ENCODE results near the gene MTMR2. TPM values are rescaled to one million over a fixed set of nuclear protein-coding genes. Genes with fewer than 3 reads are reported as not detected.

The MTMR2 gene
- polyA plus RNA-seq, 2 of the 4 experiments (the other 2 are of a cell fraction): 22.2 to 28.7 TPM

DNA sequence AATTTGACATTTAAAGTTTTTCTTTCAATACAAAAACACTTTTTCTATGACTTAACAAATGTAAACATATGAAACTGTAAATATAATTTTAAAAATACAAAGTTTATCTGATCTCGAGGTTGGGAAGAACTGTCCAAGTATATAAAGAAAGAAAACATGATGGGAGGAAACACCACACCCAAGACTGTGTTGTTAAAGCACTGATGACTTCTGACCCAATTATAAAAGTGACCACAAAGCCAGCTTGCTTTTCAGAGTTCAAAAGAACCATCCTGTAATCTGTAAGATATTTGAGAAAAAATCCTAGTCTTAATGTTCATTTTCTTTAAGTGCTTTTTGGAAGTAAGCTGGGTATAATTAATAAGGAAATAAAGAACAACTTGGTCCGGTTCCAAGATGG lies 118.0 kb downstream of the MTMR2 start:
- WGBS (ENCODE audit: missing lambda C conversion rate): 61% methylated on average over 2 of the region's 2 CpGs
- FAIRE-seq (no peak), ATAC-seq (no peak), DNase-seq (ENCODE audit: low read depth in 1 of 2, low spot score in 1 of 2) (no peak)
- ChIA-PET CTCF (no interaction called here), POLR2A (no interaction called here)
- no peaks in the 10 kb centered on the region for H3K4me1 ChIP-seq
- H3K27ac ChIP-seq: no peak overlapping the region
- no peaks in the 10 kb centered on the region for H3K9me3 ChIP-seq
- no peak overlapping the region for H3K4me2 ChIP-seq
- TF ChIP-seq RAD21 (conservative IDR thresholded peaks at IDR 0.05 in 1 of 2, IDR thresholded peaks at IDR 0.05 in 1 of 2) (no peak), EHMT2 (IDR thresholded peaks at IDR 0.05; ENCODE audit: low read depth) (no peak), HOXA7 (CRISPR knock-in tag; IDR thresholded peaks at IDR 0.05) (no peak), ELK1 (IDR thresholded peaks at IDR 0.05; ENCODE audit: low read depth, low read length) (no peak), FOXS1 (CRISPR knock-in tag; IDR thresholded peaks at IDR 0.05) (no peak), CBX8 (IDR thresholded peaks at IDR 0.05) (no peak)
- TF ChIP-seq, protein P1, sequence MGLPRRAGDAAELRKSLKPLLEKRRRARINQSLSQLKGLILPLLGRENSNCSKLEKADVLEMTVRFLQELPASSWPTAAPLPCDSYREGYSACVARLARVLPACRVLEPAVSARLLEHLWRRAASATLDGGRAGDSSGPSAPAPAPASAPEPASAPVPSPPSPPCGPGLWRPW (IDR thresholded peaks at IDR 0.05): no peak
- TF ChIP-seq, protein P2, sequence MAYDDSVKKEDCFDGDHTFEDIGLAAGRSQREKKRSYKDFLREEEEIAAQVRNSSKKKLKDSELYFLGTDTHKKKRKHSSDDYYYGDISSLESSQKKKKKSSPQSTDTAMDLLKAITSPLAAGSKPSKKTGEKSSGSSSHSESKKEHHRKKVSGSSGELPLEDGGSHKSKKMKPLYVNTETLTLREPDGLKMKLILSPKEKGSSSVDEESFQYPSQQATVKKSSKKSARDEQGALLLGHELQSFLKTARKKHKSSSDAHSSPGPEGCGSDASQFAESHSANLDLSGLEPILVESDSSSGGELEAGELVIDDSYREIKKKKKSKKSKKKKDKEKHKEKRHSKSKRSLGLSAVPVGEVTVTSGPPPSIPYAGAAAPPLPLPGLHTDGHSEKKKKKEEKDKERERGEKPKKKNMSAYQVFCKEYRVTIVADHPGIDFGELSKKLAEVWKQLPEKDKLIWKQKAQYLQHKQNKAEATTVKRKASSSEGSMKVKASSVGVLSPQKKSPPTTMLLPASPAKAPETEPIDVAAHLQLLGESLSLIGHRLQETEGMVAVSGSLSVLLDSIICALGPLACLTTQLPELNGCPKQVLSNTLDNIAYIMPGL (CRISPR knock-in tag; IDR thresholded peaks at IDR 0.05; ENCODE audit: borderline replicate concordance): no peak
- no peak overlapping the region for H3K4me3 ChIP-seq

- Histone ChIP-seq H3K4me3 (no peak overlapping the region), H3K4me2 (no peak overlapping the region), H3K27ac (no peak overlapping the region), H3K4me1 (no peaks in the 10 kb centered on the region), H3K9me3 (no peaks in the 10 kb centered on the region)
- ChIA-PET CTCF (no interaction called here), POLR2A (no interaction called here)
- ATAC-seq: no peak
- WGBS (ENCODE audit: missing lambda C conversion rate): 92% methylated on average over 2 of the region's 2 CpGs
- FAIRE-seq: no peak
- TF ChIP-seq NFE2L2 (conservative IDR thresholded peaks at IDR 0.05; ENCODE audit: low read length): no peak
- no peak for TF ChIP-seq RNF2 (IDR thresholded peaks at IDR 0.05; ENCODE audit: borderline replicate concordance, low read depth)
- TF ChIP-seq ATOH8 (CRISPR knock-in tag; IDR thresholded peaks at IDR 0.05; ENCODE audit: low read depth): no peak
- TF ChIP-seq HDAC2 (IDR thresholded peaks at IDR 0.05): no peak
- no peak for TF ChIP-seq HOXB13 (CRISPR knock-in tag; IDR thresholded peaks at IDR 0.05; ENCODE audit: low read depth)
- no peak for TF ChIP-seq SREBF2 (IDR thresholded peaks at IDR 0.05)
- no peak for DNase-seq (ENCODE audit: low read depth in 1 of 2, low spot score in 1 of 2)
Measured at GRCh38 chr11:95803973-95804372, 119.9 kb downstream of the MTMR2 start.

GRCh38 chr11:95802806-95803205 lies 121.1 kb downstream of the MTMR2 start:
- no peak for ATAC-seq
- no peak overlapping the region for H3K4me2 ChIP-seq
- no peaks in the 10 kb centered on the region for H3K4me1 ChIP-seq
- POLR2A ChIA-PET: no interaction called here
- WGBS (ENCODE audit: missing lambda C conversion rate): 89% methylated on average over 1 of the region's 1 CpG
- no peak overlapping the region for H3K4me3 ChIP-seq
- FAIRE-seq: no peak
- H3K27ac ChIP-seq: no peak overlapping the region
- CTCF ChIA-PET: no interaction called here
- TF ChIP-seq, protein P2 (CRISPR knock-in tag; IDR thresholded peaks at IDR 0.05; ENCODE audit: borderline replicate concordance): no peak
- TF ChIP-seq NPAS2 (CRISPR knock-in tag; IDR thresholded peaks at IDR 0.05; ENCODE audit: borderline replicate concordance): no peak
- TF ChIP-seq, protein P1 (IDR thresholded peaks at IDR 0.05): no peak
- TF ChIP-seq ZFP36 (IDR thresholded peaks at IDR 0.05; ENCODE audit: borderline replicate concordance, partially characterized antibody): no peak
- TF ChIP-seq RNF2 (IDR thresholded peaks at IDR 0.05; ENCODE audit: borderline replicate concordance, low read depth): no peak
- no peak for TF ChIP-seq ZNF302 (CRISPR knock-in tag; IDR thresholded peaks at IDR 0.05)
- TF ChIP-seq EP300 (IDR thresholded peaks at IDR 0.05): no peak
- no peak for TF ChIP-seq ATOH8 (CRISPR knock-in tag; IDR thresholded peaks at IDR 0.05; ENCODE audit: low read depth)
- TF ChIP-seq MAX (IDR thresholded peaks at IDR 0.05): no peak
- TF ChIP-seq BCL3 (IDR thresholded peaks at IDR 0.05): no peak
- TF ChIP-seq FOSL2 (IDR thresholded peaks at IDR 0.05): no peak
- no peak for TF ChIP-seq FOSL2 (CRISPR knock-in tag; IDR thresholded peaks at IDR 0.05)
- TF ChIP-seq CHD4 (IDR thresholded peaks at IDR 0.05; ENCODE audit: borderline replicate concordance): no peak
- TF ChIP-seq KDM1A (IDR thresholded peaks at IDR 0.05; ENCODE audit: low read depth): no peak
- no peak for TF ChIP-seq HOXB5 (CRISPR knock-in tag; IDR thresholded peaks at IDR 0.05)
- H3K9me3 ChIP-seq: no peaks in the 10 kb centered on the region
- no peak for DNase-seq (ENCODE audit: low read depth in 1 of 2, low spot score in 1 of 2)
